ENCODE data around the gene HOXD9.

- TF ChIP-seq, protein P1, sequence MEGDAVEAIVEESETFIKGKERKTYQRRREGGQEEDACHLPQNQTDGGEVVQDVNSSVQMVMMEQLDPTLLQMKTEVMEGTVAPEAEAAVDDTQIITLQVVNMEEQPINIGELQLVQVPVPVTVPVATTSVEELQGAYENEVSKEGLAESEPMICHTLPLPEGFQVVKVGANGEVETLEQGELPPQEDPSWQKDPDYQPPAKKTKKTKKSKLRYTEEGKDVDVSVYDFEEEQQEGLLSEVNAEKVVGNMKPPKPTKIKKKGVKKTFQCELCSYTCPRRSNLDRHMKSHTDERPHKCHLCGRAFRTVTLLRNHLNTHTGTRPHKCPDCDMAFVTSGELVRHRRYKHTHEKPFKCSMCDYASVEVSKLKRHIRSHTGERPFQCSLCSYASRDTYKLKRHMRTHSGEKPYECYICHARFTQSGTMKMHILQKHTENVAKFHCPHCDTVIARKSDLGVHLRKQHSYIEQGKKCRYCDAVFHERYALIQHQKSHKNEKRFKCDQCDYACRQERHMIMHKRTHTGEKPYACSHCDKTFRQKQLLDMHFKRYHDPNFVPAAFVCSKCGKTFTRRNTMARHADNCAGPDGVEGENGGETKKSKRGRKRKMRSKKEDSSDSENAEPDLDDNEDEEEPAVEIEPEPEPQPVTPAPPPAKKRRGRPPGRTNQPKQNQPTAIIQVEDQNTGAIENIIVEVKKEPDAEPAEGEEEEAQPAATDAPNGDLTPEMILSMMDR (conservative IDR thresholded peaks at IDR 0.05; ENCODE audit: low read length) = no peak
- no peak for TF ChIP-seq EZH2phosphoT487 (IDR thresholded peaks at IDR 0.05; ENCODE audit: borderline replicate concordance, low read depth, low read length)
Observed at GRCh38 chr2:176121190-176122051, 1.1 kb upstream of the HOXD9 start.
